Activated effector memory CD4-positive, alpha-beta T cell treated with Interleukin-2 at 50 U/mL for 16 hours (primary cell): Measurements from ENCODE around the gene C12orf57.

Experiments used
- DNase-seq: peaks from one replicate; pipeline ENCODE4 v3.0.0-alpha.2; 2020

C12orf57 gene

GRCh38 chr12:6938353-6939190, 5.2 kb upstream of the C12orf57 start:
- DNase-seq, result no peak

- DNase-seq, result no peak
Observed at GRCh38 chr12:6939191-6939540, 4.7 kb upstream of the C12orf57 start.

DNA sequence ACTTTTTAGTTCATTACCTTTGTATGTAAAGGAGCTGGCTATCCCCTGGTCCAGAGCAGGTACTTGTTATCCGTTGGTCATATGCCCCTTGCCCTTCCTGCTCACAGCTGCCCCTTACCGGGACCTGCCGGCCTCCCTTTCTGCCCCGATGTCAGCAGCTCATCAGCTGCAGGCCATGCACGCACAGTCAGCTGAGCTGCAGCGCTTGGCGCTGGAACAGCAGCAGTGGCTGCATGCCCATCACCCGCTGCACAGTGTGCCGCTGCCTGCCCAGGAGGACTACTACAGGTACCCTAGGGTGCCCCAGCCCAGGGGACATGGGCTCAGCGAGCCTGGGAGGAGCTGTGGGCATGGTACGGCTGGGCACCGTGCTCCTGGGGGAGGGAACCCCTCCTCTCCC, 2.6 kb upstream of the C12orf57 start:
- DNase-seq, result no peak

DNA sequence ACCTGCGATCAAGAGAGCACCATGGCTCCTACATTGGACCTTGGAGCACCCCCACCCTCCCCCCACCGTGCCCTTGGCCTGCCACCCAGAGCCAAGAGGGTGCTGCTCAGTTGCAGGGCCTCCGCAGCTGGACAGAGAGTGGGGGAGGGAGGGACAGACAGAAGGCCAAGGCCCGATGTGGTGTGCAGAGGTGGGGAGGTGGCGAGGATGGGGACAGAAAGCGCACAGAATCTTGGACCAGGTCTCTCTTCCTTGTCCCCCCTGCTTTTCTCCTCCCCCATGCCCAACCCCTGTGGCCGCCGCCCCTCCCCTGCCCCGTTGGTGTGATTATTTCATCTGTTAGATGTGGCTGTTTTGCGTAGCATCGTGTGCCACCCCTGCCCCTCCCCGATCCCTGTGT, 2.0 kb upstream of the C12orf57 start:
- DNase-seq, result no peak

DNA sequence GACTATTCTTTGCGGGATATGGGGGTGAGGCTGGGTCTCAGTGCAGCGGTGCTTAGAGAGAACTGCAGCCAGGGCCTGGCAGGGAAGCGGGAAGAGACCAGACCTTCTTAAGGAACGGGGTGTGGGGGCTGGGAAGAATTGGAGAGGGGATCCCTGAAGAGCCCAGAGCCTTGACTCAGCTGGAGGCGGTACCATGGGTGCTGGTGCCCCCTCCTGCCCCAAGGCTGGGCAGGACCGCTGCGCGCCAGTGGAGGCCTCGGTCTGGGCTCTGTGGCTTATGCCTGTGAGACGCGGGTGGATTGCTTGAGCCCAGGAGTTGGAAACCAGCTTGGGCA, 1.5 kb upstream of the C12orf57 start:
- DNase-seq, result no peak

DNA sequence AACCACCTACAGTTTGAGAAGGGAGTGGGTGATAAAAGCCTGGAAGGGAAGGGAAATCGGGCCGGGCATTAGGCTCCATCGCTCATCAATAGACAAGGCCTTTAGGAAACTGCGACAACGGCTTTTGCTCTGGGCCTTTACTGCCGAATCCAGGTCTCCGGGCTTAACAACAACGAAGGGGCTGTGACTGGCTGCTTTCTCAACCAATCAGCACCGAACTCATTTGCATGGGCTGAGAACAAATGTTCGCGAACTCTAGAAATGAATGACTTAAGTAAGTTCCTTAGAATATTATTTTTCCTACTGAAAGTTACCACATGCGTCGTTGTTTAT, 467 bp upstream of the C12orf57 start:
- peak; percentile 67 for DNase-seq

DNA sequence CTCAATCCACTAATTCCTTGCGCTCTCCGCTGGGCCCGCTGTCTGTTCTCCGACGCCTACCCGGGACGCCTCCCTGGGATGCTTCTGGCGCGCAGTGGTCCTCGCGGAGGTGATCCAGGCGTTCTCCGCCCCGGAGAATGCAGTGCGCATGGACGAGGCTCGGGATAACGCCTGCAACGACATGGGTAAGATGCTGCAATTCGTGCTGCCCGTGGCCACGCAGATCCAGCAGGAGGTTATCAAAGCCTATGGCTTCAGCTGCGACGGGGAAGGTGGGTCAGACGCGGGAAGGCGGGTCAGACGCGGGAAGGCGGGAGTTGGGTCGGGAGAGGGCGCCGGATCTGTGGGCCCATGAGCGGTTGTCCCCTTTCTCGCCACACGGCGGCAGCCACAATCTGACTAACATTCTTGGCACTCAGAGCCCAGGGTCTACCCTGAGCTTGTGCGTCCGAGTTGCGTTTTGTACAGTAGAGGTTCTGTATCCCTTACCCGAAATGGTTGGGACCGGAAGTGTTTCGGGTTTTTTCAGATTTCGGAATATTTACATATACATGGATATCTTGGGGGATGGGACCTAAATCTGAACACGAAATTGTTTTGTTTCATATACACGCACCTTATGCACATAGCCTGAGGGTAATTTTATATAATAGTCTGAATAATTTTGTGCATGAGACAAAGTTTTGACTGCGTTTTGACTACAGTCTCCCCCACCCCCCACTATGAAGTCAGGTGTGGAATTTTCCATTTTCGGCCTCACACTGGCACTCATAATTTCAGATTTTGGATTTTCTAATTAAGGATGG, 762 bp downstream of the C12orf57 start:
- DNase-seq, result peak; percentile 79

GRCh38 chr12:6945613-6946012, 1.8 kb downstream of the C12orf57 start:
- DNase-seq, result no peak

GRCh38 chr12:6946033-6946919, 2.5 kb downstream of the C12orf57 start:
- no peak for DNase-seq

- no peak for DNase-seq
Observed at GRCh38 chr12:6946920-6947374, 3.1 kb downstream of the C12orf57 start.

GRCh38 chr12:6947615-6948014, 3.8 kb downstream of the C12orf57 start:
- DNase-seq, result no peak

DNA sequence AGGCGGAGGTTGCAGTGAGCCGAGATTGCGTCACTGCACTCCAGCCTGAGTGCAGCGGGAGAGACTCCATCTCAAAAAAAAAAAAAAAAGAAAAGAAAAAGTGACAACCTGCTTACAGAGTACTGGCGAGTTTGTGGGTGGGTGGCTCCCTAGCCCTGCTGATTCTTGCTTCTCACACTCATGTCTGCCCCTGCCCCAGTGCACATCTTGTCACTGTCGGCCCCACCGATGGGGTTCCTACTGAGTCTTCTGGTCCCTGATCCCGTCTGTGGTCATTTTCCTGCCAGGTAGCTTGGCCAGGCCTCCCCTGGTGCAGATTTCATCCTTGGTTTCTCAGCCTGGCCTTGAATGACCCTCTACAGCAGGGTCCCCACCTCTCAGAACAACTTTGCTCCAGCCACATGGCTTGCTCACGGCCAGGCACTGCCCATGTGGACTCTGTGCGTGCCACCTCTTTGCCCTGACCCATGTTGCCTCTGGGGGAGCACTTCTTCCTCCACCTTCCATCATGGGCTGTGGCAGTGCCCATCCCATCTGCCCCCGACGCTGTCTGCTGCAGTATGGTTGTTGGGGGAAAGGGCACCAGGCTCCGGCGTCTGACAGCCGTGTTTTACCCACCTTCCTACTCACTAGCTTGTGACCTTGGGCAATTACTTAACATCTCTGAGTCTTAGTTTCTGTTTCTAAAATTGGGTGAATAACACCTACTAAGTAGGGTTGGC, 5.2 kb downstream of the C12orf57 start:
- DNase-seq, result no peak

GRCh38 chr12:6950401-6950801, 6.6 kb downstream of the C12orf57 start:
- DNase-seq, result no peak

DNA sequence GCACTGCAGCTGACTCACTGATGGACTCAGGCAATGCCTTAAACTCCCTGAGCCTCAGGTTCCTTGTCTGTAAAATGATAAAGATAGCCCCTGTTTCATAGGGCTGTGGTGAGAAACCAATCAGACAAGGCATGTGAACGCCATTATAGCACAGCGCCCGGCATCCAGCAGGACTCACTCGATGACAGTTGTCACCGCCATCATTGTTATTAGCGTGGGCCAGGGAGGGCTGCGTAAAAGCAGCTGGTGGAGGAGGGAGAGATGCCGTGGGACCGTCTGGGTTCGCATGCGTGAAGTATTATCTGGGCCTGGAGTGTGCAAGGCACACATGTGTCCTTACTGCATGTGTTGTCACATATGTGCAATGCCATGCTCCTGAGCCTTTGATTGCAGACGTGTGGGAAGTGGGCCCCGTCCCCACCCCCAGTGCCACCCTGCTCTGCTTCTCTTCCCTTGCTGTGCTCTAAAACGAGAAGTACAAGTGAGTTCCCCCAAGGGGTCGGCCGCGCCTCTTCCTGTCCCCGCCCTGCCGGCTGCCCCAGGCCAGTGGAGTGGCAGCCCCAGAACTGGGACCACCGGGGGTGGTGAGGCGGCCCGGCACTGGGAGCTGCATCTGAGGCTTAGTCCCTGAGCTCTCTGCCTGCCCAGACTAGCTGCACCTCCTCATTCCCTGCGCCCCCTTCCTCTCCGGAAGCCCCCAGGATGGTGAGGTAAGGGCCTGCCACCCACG, 7.2 kb downstream of the C12orf57 start, which contains the start of gene PTPN6:
TSS of gene PTPN6 (plus strand) at position 546 of the 730 bp plus-strand sequence. CDS start at position 703, 157 bp downstream.
- DNase-seq, result no peak

GRCh38 chr12:6951551-6952120, 7.8 kb downstream of the C12orf57 start:
- DNase-seq, result no peak

GRCh38 chr12:6952121-6952862, 8.5 kb downstream of the C12orf57 start:
- DNase-seq, result no peak

GRCh38 chr12:6952863-6953441, 9.1 kb downstream of the C12orf57 start:
- no peak for DNase-seq

- DNase-seq, result peak; percentile 69
Observed at GRCh38 chr12:6953442-6954315, 9.9 kb downstream of the C12orf57 start.
